ENCODE measurements around the gene NDUFS3.

DNA sequence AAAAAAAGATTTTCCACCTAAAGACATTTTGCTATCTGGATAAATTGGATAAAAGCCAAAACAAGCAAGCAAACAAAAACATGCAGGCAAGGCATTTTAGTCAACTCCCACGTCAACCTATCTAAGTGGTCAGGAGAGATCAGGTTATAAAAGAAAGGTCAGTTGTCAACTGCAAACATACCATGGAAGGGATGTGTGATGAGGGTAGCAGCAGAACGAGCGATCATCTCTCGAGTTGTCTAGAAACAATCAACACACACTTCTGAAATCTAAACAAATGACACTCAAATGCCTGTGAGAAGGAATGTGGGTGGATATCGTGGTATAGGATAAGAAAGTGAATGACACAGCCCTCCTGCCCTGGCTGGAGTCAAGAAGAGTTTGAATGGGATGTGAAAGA, 52.6 kb downstream of the NDUFS3 start:
- TF ChIP-seq, protein P1, sequence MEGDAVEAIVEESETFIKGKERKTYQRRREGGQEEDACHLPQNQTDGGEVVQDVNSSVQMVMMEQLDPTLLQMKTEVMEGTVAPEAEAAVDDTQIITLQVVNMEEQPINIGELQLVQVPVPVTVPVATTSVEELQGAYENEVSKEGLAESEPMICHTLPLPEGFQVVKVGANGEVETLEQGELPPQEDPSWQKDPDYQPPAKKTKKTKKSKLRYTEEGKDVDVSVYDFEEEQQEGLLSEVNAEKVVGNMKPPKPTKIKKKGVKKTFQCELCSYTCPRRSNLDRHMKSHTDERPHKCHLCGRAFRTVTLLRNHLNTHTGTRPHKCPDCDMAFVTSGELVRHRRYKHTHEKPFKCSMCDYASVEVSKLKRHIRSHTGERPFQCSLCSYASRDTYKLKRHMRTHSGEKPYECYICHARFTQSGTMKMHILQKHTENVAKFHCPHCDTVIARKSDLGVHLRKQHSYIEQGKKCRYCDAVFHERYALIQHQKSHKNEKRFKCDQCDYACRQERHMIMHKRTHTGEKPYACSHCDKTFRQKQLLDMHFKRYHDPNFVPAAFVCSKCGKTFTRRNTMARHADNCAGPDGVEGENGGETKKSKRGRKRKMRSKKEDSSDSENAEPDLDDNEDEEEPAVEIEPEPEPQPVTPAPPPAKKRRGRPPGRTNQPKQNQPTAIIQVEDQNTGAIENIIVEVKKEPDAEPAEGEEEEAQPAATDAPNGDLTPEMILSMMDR (IDR thresholded peaks at IDR 0.05) = no peak
- TF ChIP-seq POLR2A (IDR thresholded peaks at IDR 0.05) (no peak), POLR2AphosphoS5 (IDR thresholded peaks at IDR 0.05) (no peak)
